Esophagus muscularis mucosa (tissue), 4 donors: ENCODE data around the gene NRXN3. TPM values are rescaled to one million over a fixed set of nuclear protein-coding genes. Genes with fewer than 3 reads are reported as not detected.

Source experiments
- DNase-seq: peaks from one replicate; pipeline ENCODE4 v3.0.0-alpha.2; 2017; ENCODE audit errors: extremely low spot score
- H3K27ac ChIP-seq, 4 donors: fragments of 200-600 bp; sonication (generic); replicated peaks in 1 of 4; 1 replicate in 3 of 4; 2 replicates in 1 of 4; pipeline ENCODE4 v1.5.1; 2016 to 2019; ENCODE audit warnings: mild to moderate bottlenecking in 1 of 4
- H3K27me3 ChIP-seq, 4 donors: fragments of 200-600 bp; sonication (generic); one replicate each; pipeline versions ENCODE4 v1.5.1 to v1.6.0; 2016 to 2019
- H3K36me3 ChIP-seq, 4 donors: fragments of 200-600 bp; sonication (generic); one replicate each; pipeline ENCODE4 v1.5.1; 2016 to 2019
- H3K4me1 ChIP-seq, 4 donors: fragments of 200-600 bp; sonication (generic); one replicate each; pipeline ENCODE4 v1.5.1; 2016 to 2019
- H3K4me3 ChIP-seq, 4 donors: fragments of 200-600 bp; sonication (generic); 1 replicate in 2 of 4; 2 replicates in 2 of 4; pipeline ENCODE4 v1.5.1; 2016 to 2019; ENCODE audit warnings: mild to moderate bottlenecking in 4 of 4, moderate library complexity in 1 of 4
- H3K9me3 ChIP-seq, 4 donors: fragments of 200-600 bp; sonication (generic); 1 replicate in 3 of 4; 2 replicates in 1 of 4; pipeline ENCODE4 v1.5.1; 2016 to 2019
- EP300 ChIP-seq: sonication (generic); formaldehyde crosslinking; IDR thresholded peaks from one replicate; pipeline ENCODE4 v1.6.1; 2017; ENCODE audit warnings: antibody characterized with exemption
- POLR2A ChIP-seq: fragments of 450-650 bp; IDR thresholded peaks from one replicate; pipeline ENCODE4 v1.6.1; 2017; ENCODE audit warnings: antibody characterized with exemption, moderate library complexity, mild to moderate bottlenecking, low read depth
- POLR2AphosphoS5 ChIP-seq, 2 donors: sonication (generic); formaldehyde crosslinking; IDR thresholded peaks; one replicate each; pipeline ENCODE4 v1.6.1; 2017; ENCODE audit warnings: antibody characterized with exemption in 2 of 2
- WGBS: methylation state at CpG from one replicate; pipeline ENCODE4 v1.1.5; 2018; 5-methylcytosine and 5-hydroxymethylcytosine counted together
- intact Hi-C: fragments of 100-400 bp; cut with DNase I; formaldehyde crosslinking; loops from one replicate; pipeline ENCODE4 v1.15.1; 2023
- total RNA-seq, 4 donors: library from RNA; depleted of rRNA; stranded (reverse); fragments of >200 nt; gene quantifications; one replicate each; pipeline versions ENCODE4 v1.1.0 to v1.2.1, GENCODE V29; 2016
- TF ChIP-seq, protein P1 (sequence below), 3 experiments: fragments of 200-600 bp in 2 of 3; fragments of 450-650 bp in 1 of 3; sonication (generic) in 2 of 3; IDR thresholded peaks; one replicate each; pipeline ENCODE4 v1.5.1; 2017 to 2019; ENCODE audit warnings: antibody characterized with exemption in 3 of 3, mild to moderate bottlenecking in 2 of 3, moderate library complexity in 1 of 3

NRXN3 gene
- total RNA-seq, 4 donors from 2014 or later: 71.1 to 159 (median 122) TPM

DNA sequence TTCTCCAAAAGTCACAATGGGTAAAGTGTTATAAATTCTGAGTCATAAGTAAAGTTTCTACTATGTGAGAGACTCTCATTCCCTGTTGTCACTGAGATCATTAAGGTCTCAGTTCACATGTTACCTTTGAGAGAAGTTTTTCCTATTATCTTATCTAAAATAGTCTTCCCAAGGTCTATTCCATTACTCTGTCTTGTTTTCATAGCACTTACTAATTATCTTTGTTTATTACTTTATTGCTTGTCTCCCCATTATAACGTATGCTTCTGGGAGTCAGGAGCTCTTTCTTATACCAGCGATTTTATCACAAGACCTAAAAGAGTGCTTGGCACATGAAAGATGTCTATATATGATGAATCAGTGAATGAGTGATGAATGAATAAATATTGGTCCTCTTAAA lies 1039.2 kb downstream of the NRXN3 start:
- 79% methylated on average over 2 of the region's 2 CpGs for WGBS
- peaks cover 0 to 3% (median 0%) of the 10 kb centered on the region in 4 donors for H3K4me1 ChIP-seq
- no peak for DNase-seq
- no peaks in the 10 kb centered on the region for H3K9me3 ChIP-seq
- intact Hi-C loops: no loop called here
- no peak for TF ChIP-seq EP300
- TF ChIP-seq POLR2AphosphoS5 (IDR thresholded peaks at IDR 0.05): no peak
- TF ChIP-seq, protein P1, sequence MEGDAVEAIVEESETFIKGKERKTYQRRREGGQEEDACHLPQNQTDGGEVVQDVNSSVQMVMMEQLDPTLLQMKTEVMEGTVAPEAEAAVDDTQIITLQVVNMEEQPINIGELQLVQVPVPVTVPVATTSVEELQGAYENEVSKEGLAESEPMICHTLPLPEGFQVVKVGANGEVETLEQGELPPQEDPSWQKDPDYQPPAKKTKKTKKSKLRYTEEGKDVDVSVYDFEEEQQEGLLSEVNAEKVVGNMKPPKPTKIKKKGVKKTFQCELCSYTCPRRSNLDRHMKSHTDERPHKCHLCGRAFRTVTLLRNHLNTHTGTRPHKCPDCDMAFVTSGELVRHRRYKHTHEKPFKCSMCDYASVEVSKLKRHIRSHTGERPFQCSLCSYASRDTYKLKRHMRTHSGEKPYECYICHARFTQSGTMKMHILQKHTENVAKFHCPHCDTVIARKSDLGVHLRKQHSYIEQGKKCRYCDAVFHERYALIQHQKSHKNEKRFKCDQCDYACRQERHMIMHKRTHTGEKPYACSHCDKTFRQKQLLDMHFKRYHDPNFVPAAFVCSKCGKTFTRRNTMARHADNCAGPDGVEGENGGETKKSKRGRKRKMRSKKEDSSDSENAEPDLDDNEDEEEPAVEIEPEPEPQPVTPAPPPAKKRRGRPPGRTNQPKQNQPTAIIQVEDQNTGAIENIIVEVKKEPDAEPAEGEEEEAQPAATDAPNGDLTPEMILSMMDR (IDR thresholded peaks at IDR 0.05): no peak
- no peak for TF ChIP-seq POLR2A
- H3K27me3 ChIP-seq: no peaks in the 10 kb centered on the region
- H3K27ac ChIP-seq: no peak overlapping the region
- H3K36me3 ChIP-seq: no peaks in the 10 kb centered on the region
- no peak overlapping the region for H3K4me3 ChIP-seq

DNA sequence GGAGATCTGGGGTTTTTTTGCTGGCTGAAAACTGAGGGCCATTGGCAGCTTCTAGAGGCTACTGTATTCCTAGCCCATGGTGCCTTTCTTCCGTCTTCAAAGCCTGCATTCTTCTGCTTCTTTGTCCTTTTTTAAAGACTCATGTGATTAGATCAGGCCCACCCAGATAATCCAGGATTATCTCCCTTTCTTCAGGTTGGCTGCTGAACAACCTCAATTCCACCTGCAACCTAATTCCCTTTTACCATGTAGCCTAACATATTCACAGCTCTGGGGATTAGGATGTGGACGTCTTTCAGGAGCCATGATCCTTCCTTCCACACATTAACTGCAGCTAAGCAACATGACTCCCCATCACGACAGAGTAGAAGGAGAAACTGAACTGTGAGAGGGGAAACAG lies 1055.6 kb downstream of the NRXN3 start:
- 56% methylated on average over 3 of the region's 3 CpGs for WGBS
- intact Hi-C loops: no loop called here
- peaks cover 0 to 10% (median 4%) of the 10 kb centered on the region in 4 donors for H3K4me1 ChIP-seq
- DNase-seq: no peak
- no peaks in the 10 kb centered on the region for H3K36me3 ChIP-seq
- TF ChIP-seq EP300: no peak
- no peak for TF ChIP-seq POLR2AphosphoS5 (IDR thresholded peaks at IDR 0.05)
- TF ChIP-seq, protein P1 (IDR thresholded peaks at IDR 0.05): no peak
- TF ChIP-seq POLR2A: no peak
- no peak overlapping the region for H3K4me3 ChIP-seq
- H3K27ac ChIP-seq: no peak overlapping the region
- no peaks in the 10 kb centered on the region for H3K9me3 ChIP-seq
- no peaks in the 10 kb centered on the region for H3K27me3 ChIP-seq

DNA sequence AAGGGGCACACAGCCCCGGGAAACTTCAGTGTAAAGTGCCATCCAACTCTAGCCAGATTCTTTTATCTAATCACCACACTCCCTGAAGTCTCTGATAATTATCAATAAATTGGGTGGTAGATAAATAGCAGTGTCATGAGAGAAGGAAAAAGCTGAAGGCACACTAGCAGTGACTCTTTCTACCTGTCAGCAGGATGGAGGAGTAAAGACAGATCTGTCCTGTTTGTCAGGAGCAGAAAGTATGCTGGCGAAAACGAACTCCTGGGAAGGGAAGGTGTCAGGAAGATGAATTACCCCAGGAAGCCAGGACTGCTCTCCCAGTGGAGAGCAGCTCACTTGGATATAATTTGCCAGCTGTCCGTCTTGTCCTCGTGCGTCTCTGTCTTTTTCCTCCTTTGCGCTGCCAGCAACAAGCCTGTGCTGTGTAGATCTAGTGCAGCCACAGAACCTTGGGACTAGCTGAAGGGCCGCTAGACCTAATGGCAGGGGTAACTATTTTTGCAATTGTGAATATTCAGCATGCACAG lies 1059.3 kb downstream of the NRXN3 start:
- no peak overlapping the region for H3K27ac ChIP-seq
- TF ChIP-seq, protein P1 (IDR thresholded peaks at IDR 0.05): no peak
- TF ChIP-seq POLR2AphosphoS5 (IDR thresholded peaks at IDR 0.05) (no peak), EP300 (no peak), POLR2A (no peak)
- no peak for DNase-seq
- intact Hi-C loops: no loop called here
- H3K9me3 ChIP-seq: no peaks in the 10 kb centered on the region
- no peaks in the 10 kb centered on the region for H3K27me3 ChIP-seq
- H3K4me1 ChIP-seq: peaks cover 0 to 10% (median 4%) of the 10 kb centered on the region in 4 donors
- H3K36me3 ChIP-seq: no peaks in the 10 kb centered on the region
- no peak overlapping the region for H3K4me3 ChIP-seq
- WGBS: 52% methylated on average over 8 of the region's 8 CpGs

DNA sequence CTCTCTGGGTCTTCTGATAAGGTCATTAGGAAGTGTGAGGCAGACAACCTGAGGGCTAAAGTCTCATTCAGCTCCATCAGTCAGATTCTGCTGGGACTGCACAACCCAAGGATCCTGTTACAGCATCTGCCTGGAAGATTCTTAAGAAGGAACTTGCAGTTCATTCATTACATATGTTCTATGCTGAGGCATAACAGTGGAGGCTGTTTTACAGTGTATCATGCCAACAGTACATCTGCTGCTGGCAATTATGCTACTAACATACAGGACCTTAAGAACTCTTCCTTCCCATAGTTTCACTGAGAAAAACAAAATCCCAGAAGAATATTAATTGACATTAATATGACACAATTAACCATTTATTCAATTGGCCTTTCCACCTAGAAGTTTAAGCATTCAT lies 1072.5 kb downstream of the NRXN3 start:
- no peaks in the 10 kb centered on the region for H3K27me3 ChIP-seq
- no peak for TF ChIP-seq EP300
- TF ChIP-seq POLR2A: no peak
- TF ChIP-seq POLR2AphosphoS5 (IDR thresholded peaks at IDR 0.05): no peak
- TF ChIP-seq, protein P1 (IDR thresholded peaks at IDR 0.05): no peak
- no peak overlapping the region for H3K27ac ChIP-seq
- intact Hi-C loops: no loop called here
- no peaks in the 10 kb centered on the region for H3K36me3 ChIP-seq
- H3K4me1 ChIP-seq: no peaks in the 10 kb centered on the region
- no peak for DNase-seq
- H3K4me3 ChIP-seq: no peak overlapping the region
- H3K9me3 ChIP-seq: no peaks in the 10 kb centered on the region

GRCh38 chr14:79246173-79246572 lies 1076.0 kb downstream of the NRXN3 start:
- H3K9me3 ChIP-seq: no peaks in the 10 kb centered on the region
- H3K27ac ChIP-seq: no peak overlapping the region
- H3K4me1 ChIP-seq: no peaks in the 10 kb centered on the region
- H3K4me3 ChIP-seq: no peak overlapping the region
- no peak for TF ChIP-seq EP300
- TF ChIP-seq, protein P1 (IDR thresholded peaks at IDR 0.05): no peak
- TF ChIP-seq POLR2AphosphoS5 (IDR thresholded peaks at IDR 0.05): no peak
- TF ChIP-seq POLR2A: no peak
- 69% methylated on average over 3 of the region's 3 CpGs for WGBS
- no peaks in the 10 kb centered on the region for H3K36me3 ChIP-seq
- no peaks in the 10 kb centered on the region for H3K27me3 ChIP-seq
- DNase-seq: no peak
- intact Hi-C loops: no loop called here
